Measurements from ENCODE around the gene STON1.
"Not testable (repeated sequence)": the region's sequence is repeated elsewhere in the genome, so short reads cannot be mapped to it uniquely, and the experiment has no call there.

Gene STON1

DNA sequence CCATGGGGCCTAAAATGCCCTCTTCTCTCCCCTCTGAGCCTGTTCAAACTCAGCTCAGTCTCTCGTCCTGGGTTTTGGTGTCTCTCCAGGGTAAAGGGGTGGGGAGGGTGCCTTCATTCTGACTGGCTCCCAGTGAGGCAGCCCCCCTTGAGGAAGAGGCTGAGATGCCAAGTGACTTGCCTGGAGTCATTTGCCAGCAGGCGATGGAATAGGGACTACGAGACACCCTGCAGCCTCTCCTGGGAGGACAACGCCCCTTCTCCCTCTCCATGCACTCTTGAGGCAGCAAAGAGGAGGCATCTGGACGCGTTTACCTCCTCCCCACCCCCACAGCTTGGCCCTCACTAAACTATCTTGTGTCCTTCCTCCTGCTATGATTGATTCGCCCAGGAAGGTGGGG, 760 bp upstream of the STON1 start:
- no peak for DNase-seq (ENCODE audit: low read depth)

- DNase-seq (ENCODE audit: low read depth): no peak
Measured at GRCh38 chr2:48529676-48530032, 300 bp upstream of the STON1 start.

DNA sequence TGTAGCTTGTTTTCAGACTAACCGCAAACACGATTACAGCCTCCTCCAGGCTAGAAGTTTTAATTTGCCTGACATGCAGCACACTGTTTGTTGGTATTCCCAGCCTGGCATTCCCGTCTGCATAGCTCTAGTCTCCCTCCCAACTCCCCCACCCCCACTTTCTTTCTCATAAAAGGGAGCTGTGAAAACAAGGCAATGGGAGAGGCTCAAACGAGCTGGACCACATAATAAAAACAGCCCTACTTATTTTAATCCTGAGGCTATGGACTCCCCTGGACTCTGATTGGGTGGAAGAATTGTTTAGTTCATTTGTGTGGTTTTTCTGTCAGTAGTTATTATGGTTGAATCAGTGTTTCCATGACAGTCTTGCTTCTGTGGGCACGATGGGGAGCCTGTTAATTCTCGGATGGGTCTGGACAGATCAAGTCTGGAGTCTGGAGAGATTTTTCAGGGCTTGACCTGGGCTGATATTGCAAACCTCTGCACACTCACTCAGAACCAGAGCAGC, 1.2 kb downstream of the STON1 start:
- DNase-seq (ENCODE audit: low read depth): peak; percentile 58

DNA sequence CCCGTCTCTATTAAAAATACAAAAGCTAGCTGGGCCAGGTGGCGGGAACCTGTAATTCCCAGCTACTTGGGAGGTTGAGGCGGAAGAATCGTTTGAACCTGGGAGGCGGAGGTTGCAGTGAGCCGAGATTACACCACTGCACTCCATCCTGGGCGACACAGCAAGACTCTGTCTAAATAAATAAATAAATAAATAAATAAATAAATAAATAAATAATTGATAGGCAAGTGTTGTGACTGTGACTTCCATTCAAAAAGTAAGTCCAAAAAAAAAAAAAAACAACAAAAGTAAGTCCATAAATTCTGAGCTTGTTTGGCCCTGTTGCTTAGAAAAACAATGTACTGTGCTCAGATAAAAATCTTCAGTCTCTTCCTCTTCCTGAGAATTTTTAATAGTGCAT, 2.2 kb downstream of the STON1 start:
- no peak for DNase-seq (ENCODE audit: low read depth)

DNA sequence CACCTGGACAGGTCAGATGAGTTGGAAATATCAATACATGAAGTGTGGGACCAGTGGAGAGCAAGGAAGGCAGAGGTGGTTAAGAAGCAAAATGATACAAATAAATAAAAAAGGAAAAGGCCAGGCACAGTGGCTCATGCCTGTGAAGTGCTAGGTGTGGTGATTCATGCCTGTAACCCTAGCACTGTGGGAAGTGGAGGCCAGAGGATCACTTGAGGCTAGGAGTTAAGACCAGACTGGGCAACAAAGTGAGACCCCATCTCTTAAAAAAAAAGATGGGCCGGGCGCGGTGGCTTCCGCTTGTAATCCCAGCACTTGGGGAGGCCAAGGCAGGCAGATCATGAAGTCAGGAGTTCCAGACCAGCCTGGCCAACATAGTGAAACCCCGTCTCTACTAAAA, 2.9 kb downstream of the STON1 start:
- DNase-seq (ENCODE audit: low read depth): peak; percentile 22

GRCh38 chr2:48534781-48535180, 4.8 kb downstream of the STON1 start:
- no peak for DNase-seq (ENCODE audit: low read depth)

DNA sequence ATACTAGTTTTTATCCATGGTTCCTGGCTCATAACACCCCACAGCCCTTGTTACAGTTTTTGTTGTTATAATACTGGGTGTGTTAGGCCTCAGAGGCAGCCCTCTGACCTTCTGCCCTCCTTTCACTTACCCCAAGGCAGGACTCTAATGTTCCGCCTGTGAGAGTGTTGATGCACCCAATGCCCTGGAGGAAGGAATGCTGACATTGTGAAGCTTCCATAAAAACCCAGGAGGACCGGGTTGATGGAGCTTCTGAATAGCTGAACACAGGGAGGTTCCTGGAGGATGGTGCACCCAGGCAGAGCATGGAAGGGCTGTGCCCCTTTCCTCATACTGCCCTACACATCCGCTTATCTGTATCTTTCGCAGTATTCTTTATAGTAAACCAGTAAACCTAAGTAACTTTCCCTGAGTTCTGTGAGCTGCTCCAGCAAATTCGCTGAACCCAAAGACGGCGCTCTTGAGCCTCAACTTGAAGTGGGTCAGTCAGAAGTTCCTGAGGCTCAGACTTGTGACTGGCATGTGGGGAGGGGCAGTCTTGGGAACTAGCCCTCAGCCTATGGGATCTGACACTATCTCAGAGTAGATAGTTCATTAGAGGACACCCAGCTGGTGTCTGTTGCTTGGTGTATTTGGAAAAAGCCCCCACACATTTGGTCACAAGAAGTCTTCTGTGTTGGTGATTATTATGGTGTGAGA, 10.4 kb downstream of the STON1 start:
- DNase-seq (ENCODE audit: low read depth): no peak

DNA sequence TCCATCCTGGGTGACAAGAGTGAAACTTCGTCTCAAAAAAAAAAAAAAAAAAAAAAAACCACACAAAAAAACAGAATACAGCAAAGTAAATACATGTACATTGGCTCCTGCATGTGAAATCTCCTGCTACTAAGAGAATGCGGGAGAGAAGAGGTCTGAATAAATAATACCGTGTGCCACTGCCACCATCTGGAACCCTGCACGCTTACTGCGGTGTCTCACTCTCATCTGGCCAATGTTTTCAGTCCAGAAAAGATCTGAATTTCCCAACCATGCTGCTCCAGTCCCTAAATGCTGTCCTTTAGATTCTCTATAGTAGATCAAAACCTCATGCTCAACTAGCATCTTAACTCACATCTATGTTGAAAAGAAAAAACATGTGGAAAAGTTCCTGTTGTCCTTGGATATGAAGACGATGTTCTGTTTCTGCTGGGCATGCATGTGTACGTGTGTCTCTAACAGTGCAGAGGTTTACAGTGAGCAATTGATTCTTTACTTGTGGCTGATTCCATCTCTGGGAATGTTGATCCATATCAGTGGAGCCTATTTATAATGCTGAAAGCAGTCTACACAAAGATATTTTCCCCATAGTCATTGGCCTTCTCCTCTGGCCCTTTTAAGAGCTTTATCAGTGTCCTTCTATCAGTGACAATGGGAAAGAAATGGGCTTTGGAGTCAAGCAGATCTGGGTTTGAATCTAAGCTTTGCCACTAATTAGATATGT, 11.9 kb downstream of the STON1 start:
- DNase-seq (ENCODE audit: low read depth): no peak

GRCh38 chr2:48543895-48544294, 13.9 kb downstream of the STON1 start:
- no peak for DNase-seq (ENCODE audit: low read depth)

GRCh38 chr2:48545244-48545643, 15.3 kb downstream of the STON1 start:
- no peak for DNase-seq (ENCODE audit: low read depth)

DNA sequence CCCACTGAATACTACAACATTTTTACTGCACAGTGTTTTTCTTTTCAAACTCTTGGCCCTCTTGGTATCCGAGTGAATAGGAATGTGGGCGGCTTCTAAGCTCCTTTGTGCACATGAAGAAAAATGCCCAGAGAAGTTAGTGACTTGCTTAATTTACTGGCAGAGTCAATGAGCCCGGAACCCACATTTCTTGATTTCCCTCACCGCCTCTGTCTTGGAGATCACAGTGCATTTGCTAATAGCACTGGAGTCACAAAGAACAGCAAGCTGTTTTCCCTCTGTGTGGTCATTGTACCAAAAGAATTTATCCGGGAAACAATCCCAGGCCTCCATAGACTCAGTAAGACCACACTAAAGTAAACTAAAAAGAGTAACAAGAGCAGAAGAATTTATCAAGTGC, 18.9 kb downstream of the STON1 start:
- no peak for DNase-seq (ENCODE audit: low read depth)

DNA sequence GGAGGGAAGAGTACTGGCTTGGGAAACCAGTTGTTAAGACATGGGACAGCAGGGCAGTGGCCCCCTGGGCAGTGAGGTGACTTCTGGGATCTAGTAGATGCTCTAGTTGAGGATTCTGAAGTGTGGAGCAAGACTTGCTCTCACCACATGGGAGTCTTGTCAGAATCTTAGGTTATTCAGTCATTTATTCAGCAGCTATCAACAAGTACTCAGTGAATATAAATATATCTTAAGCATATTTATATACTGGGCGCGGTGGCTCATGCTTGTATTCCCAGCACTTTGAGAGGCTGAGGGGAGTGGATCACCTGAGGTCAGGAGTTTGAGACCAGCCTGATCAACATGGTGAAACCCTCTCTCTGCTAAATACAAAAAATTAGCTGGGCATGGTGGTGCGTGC, 20.0 kb downstream of the STON1 start:
- DNase-seq (ENCODE audit: low read depth): no peak

DNA sequence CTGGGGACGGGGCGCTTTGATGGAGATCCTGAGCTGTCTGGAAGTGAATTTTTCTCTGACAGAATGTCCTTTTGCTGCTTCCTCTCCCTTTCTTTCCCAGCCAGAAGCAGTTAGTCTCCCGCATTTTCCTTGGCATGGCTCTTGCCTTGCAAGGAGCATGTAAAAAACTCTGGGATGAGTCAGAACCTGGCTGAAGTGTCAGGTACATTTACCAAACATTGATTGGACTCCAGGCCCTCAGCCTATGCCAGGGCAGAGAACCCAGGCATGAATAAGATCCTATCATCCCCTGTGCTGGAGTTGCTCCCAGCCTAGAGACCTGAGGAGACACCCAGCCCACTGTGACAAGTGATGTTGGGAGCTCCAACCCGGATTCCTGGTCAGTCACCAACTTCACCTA, 21.6 kb downstream of the STON1 start:
- no peak for DNase-seq (ENCODE audit: low read depth)

DNA sequence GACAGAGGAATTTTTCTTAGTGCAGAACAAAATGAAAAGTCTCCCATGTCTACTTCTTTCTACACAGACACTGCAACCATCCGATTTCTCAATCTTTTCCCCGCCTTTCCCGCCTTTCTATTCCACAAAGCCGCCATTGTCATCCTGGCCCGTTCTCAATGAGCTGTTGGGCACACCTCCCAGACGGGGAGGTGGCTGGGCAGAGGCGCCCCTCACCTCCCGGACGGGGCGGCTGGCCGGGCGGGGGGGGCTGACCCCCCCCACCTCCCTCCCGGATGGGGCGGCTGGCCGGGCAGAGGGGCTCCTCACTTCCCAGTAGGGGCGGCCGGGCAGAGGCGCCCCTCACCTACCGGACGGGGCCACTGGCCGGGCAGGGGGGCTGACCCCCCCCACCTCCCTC, 25.1 kb downstream of the STON1 start:
- not testable (repeated sequence) for DNase-seq (ENCODE audit: low read depth)

DNA sequence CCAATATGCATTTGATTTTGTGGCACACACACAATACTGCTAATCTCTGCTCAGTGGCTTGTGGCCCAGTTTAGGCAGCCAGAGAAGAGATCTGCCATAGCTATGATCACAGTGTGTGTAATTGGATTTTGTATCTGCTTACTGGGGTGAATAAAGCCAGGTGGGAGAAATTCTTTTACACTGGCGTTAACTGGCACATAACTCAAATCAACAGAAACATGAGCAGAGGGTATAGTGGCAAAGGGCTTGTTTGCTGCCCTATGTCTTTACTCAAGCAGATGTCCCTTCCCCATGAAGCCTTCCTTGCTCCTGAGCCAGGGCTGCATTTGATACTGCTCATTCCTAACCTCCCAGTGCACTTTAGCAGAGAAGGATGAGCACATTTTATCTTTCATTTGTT, 28.5 kb downstream of the STON1 start:
- DNase-seq (ENCODE audit: low read depth): no peak

GRCh38 chr2:48560546-48561209, 30.7 kb downstream of the STON1 start:
- no peak for DNase-seq (ENCODE audit: low read depth)

DNA sequence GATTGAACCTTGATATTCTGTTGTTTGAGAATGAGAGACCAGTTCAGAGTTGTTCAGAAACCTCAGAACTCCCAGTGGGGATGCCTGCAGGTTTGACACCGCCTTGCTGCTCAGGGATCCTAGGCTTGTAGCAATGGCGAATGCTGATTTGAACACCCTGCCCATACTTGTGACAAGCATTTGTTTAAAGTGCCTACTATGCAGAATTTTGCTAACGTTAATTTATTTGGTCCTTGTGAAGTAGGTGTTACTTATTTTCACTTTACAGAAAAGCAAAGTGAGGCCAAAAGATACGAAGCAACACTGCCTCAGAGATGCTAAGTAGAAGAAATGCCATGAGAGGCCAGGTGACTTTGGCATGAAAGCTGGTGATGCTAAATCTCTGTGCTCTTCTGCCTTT, 32.3 kb downstream of the STON1 start:
- DNase-seq (ENCODE audit: low read depth): no peak

GRCh38 chr2:48566592-48567310, 36.8 kb downstream of the STON1 start:
- DNase-seq (ENCODE audit: low read depth): peak; percentile 20

GRCh38 chr2:48567671-48568070, 37.7 kb downstream of the STON1 start:
- no peak for DNase-seq (ENCODE audit: low read depth)

DNA sequence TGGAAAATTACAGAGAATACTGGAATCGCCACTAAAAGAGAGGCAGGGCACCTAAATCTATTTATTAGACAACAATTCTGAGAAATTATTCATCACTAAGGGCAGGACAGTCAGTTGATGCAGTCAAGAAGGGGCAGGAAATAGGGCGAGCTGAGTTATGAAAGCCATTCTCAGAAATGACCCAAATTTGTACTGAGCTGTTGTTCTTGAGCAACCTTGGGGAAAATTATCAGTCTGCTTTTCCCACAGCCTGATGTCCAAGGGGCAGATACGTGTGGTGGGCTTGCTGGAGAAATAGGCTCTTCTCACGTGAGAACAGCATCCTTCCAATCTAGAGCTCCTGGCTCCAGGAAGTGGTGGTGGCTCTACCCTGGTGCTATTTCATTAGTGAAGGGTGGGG, 38.6 kb downstream of the STON1 start:
- no peak for DNase-seq (ENCODE audit: low read depth)

DNA sequence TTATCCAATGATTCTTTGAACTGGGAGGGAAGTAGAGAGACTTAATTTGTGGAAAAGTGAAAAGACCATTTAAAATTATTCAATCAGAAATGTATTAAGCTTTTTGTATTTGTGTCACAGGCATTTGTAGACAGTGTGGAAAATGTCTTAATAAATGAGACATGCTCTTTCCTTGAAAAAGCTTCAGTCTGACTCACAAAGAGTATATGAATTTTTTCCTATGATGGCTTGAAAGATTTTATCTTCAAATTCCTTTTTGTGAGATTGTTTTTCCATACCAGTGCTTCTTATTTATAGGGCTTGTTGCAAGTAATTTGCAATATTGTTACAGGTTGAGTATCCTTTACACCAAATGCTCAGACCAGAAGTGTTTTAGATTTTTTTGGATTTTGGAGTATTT, 39.5 kb downstream of the STON1 start:
- DNase-seq (ENCODE audit: low read depth): no peak

DNA sequence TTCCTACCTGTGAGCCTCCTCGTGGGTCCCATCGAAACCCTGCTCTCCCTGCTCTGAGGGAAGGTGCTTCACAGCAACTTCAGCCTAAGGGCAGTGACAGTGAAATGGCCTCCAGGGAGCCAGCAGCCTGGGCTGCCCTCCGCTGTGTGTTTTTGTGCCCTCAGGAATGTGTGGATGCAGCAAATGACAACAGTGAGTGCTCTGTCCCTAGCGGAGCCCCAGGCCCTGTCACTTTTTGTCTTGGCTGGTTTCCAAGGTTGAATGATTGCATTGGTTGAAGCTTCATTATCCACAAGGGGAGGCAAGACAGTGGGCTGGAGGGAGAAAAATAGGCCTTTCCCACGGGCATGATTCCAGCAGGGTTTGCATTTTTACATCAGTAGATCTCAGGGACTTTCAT, 42.9 kb downstream of the STON1 start:
- no peak for DNase-seq (ENCODE audit: low read depth)
